C4-2B (cell line): ENCODE data around the gene ELFN1.

Experiments used
- H3K27ac ChIP-seq: fragments of 450-650 bp; 2 replicates; pipeline ENCODE4 v1.5.1; 2017
- ZFX ChIP-seq: fragments of 450-650 bp; IDR thresholded peaks from 2 replicates; pipeline ENCODE4 v1.6.1; 2017
- TF ChIP-seq, protein P1 (sequence below): fragments of 450-650 bp; conservative IDR thresholded peaks from 2 replicates; pipeline ENCODE4 v1.5.1; 2017; ENCODE audit warnings: mild to moderate bottlenecking

The ELFN1 gene

DNA sequence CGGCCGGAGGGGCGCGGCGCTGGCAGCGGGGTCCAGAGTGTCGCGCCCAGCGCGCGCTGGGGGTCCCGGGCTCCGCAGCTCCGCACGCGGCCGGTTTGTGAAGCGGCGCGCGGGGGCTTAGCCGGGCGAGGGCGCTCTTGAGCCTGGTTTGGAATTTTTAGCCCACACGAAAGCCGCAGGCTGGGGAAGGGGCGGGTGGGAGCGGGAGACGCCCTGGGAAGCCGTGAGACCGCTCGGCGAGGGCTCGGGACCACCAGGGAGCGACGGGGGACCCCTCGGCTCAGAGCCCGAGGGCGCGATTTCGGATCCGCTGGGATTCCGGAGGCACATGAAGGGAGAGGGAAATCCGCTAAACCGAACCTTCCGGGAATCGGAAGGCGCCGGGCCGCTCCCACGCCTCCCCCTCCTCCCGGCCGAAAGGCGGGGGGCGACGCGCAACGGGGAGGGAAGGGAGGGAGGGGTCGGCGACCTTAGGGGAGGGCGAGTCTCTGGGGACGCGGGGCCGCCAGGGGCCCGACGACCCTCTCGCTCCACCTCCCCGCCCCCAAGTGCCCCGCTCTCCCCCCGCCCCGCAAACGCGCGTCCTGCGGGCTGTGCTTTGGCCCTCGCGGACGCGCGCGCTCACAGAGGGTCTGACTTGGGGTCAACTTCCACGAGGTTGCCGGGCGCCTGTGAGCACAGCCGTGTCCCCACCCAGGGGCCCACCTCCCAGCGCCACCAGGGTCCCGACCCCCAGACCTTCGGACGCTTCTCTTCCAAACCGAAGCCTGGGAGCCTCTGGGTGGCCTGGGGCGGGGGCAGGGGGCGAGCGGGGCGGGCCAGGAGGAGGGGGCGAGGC, 5.1 kb upstream of the ELFN1 start:
- no peak overlapping the region for H3K27ac ChIP-seq
- TF ChIP-seq, protein P1, sequence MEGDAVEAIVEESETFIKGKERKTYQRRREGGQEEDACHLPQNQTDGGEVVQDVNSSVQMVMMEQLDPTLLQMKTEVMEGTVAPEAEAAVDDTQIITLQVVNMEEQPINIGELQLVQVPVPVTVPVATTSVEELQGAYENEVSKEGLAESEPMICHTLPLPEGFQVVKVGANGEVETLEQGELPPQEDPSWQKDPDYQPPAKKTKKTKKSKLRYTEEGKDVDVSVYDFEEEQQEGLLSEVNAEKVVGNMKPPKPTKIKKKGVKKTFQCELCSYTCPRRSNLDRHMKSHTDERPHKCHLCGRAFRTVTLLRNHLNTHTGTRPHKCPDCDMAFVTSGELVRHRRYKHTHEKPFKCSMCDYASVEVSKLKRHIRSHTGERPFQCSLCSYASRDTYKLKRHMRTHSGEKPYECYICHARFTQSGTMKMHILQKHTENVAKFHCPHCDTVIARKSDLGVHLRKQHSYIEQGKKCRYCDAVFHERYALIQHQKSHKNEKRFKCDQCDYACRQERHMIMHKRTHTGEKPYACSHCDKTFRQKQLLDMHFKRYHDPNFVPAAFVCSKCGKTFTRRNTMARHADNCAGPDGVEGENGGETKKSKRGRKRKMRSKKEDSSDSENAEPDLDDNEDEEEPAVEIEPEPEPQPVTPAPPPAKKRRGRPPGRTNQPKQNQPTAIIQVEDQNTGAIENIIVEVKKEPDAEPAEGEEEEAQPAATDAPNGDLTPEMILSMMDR, result peak; percentile 90
- TF ChIP-seq ZFX, result no peak

DNA sequence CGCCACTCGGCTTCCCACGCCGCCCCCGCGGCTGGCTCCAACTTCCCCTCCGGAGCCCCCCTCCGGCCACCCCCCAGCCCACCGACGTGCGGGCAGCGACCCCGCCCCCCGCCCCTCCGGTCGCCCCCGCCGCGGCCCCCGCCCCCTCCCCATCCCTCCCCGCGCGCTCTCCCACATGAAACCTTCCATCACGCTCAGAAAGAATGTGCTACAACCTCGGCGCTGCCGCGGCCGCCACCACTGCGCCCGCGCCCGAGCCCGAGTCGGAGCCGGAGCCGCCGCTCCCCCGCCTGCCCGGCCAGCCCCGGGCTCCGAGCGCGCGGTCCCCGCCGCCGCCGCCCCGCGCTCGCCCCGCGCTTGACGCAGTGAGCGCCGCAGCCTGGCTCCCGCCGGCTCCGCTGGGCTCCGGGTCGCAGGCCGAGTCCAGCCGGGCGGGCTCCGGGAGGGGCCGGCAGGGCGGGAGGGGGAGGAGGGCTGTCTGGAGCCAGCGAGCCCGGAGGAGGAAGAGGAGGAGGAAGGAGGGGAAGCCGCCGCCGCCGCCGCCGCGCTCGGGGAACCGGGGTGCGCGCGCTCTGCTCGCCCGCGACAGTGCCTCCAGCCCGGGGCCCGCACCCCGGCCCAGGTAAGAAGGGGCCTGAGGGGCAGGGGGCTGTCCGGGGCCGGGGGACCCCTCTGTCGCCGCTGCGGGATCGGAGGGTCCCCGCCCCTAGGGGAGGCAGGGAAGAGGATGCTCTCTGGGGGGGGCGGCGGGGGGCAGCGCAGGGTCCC, 4.3 kb upstream of the ELFN1 start:
- H3K27ac ChIP-seq, result no peak overlapping the region
- TF ChIP-seq ZFX, result no peak

DNA sequence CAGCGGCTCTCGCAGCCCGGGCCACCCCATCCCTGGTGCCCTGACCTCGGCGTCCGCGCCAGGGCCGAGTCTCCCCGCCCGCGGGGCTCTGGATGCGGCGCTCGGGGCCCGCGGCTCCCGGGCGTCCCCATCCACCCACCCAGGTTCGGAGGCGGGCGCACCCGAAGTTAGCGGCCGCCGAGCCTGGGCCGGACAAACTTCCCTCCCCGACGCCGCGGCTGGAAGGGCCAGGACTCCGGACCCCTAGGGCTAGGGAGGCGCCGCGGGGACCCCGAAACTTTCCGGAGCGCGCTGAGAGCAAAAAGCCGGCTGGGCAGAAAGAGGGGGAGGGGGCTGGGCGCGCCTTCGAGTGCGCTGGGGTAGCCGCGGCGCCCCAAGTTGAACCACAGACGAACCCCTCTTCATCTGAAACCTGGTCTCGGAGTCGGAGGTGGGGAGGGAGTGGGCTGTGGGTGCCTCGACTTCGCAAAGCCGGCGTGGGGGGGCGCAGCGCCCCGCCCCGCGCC, 3.7 kb upstream of the ELFN1 start:
- TF ChIP-seq ZFX, result no peak
- TF ChIP-seq, protein P1, result no peak
- no peak overlapping the region for H3K27ac ChIP-seq

DNA sequence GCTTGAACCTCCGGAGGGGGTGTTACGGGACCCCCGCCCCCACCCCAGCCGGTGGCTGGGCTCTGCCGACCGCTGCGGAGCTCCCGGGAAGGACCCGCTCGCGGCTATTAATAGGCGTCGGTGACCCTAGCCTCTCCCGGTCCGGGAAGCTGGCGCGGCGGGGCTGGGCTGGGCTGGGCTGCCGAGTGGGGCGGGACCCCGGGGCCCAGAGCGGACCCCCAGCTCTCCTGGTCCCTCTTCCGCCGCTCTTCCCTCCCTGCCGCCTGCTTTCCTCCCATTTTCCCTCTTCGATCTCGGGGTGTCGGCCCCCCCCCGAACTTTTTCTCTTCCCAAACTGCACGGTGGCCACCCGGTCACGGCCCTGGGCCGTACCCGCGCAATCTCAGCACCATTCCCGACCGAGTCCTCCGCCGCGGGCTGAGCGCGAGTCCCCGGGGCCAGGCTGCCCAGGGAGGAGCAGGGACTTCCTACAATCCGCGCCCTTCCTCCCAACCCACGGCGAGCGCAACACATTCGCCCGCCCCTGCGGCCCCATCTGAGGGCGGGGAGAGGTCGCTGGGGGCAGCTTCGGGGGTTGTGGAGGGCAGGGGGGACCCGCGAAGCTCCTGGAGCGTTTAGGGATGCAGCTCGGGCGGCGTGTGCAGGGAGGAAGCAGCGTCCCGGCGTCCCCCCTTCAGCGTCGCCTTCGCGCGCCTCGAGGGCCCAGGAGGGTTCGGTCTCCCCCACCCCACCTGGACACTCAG, 3.1 kb upstream of the ELFN1 start:
- TF ChIP-seq, protein P1, result no peak
- no peak for TF ChIP-seq ZFX
- no peak overlapping the region for H3K27ac ChIP-seq

DNA sequence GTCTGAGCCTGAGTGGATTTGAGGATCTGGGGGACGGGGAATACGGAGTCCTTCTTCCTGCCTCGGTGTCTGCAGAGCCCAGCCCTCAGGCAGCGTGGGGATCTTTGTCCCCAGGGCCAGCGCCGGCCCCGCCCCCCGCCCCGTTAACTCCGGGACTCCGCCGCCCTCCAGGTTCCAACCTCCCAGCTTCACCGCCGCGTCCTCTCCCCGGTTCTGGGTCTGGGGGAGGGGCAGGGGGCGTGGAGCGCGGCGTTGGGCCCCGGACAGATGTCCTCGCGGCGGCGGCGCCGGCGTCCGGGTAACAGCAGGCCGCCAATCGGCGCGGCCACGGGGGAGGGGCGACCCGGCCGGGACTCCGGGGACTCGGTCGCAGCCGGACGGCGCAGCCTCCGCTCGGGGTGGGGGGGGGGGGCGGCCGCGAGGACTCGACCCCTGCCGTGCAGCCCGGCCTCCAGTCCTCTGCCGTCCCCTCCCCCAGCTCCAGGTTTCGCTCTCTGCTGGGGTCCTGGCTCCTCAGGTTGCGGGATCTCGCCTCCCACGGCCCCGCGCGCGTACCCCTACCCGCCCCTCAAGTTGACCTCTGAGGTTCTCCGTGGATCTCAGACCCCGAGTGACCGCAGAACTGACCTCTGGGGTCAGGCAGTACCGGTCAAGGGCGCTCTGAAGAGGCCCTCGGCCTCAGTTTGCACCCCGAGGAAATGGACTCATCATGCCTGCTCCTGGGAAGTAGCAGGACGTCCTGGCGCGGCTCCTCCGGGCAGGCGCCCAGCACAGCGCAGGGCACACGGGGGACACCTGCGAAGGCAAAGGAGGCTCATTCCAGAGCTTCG, 2.3 kb upstream of the ELFN1 start:
- H3K27ac ChIP-seq, result no peak overlapping the region
- no peak for TF ChIP-seq ZFX
- TF ChIP-seq, protein P1, result no peak

DNA sequence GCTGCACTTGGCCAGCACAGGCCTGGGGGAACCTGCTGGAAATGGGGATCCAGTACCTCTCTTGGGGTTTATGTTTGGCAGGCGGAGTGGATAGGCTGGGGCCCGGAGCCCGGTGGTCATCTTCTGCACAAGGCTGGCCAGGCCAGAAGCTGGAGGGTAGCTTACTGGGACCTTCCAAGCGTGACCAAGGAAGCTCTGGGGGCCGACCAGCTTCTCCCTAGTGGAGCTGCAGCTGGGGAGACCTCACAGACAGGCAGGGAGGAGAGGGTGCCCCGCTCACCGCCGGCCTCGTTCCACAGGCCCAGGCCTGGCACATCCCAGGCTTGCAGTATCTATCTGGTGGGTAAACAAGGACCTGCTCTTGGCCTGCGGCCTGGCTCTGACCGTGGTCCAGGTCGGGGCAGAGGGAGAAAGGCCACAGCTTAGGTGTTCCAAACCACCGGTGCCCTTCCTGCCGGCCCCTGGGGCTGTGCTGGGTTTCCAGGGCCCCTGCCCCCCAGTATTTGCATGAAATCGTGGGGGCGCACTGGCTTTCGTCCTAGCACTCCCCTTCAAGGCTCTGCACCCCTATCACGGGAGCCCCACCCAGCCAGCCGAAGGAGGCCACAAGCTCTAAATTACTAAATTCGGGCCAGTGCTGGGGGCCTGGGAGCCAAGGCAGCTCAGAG, 1.5 kb upstream of the ELFN1 start:
- no peak overlapping the region for H3K27ac ChIP-seq
- TF ChIP-seq, protein P1, result no peak
- no peak for TF ChIP-seq ZFX
